Right atrium auricular region (tissue), 2 donors: ENCODE measurements around the gene GET4. TPM values are rescaled to one million over a fixed set of nuclear protein-coding genes. Genes with fewer than 3 reads are reported as not detected.
"Not testable (repeated sequence)": the region's sequence is repeated elsewhere in the genome, so short reads cannot be mapped to it uniquely, and the experiment has no call there.

Experiments used
- DNase-seq: peaks from one replicate; pipeline ENCODE4 v3.0.0-alpha.2; 2019; ENCODE audit warnings: low spot score
- H3K27ac ChIP-seq, 2 donors: fragments of 200-600 bp; sonication (generic); 1 replicate in 1 of 2; 2 replicates in 1 of 2; pipeline ENCODE4 v1.5.1; 2016 to 2019
- H3K27me3 ChIP-seq, 2 donors: fragments of 200-600 bp; sonication (generic); one replicate each; pipeline versions ENCODE4 v1.5.1 to v1.6.0; 2017 to 2019
- H3K36me3 ChIP-seq: fragments of 200-600 bp; sonication (generic); one replicate; pipeline ENCODE4 v1.5.1; 2016
- H3K4me1 ChIP-seq, 2 donors: fragments of 200-600 bp; sonication (generic); one replicate each; pipeline versions ENCODE4 v1.5.1 to v1.6.0; 2017 to 2019
- H3K4me3 ChIP-seq, 2 donors: fragments of 200-600 bp; sonication (generic); 1 replicate in 1 of 2; 2 replicates in 1 of 2; pipeline ENCODE4 v1.5.1; 2017 to 2019; ENCODE audit warnings: mild to moderate bottlenecking in 1 of 2, moderate library complexity in 1 of 2
- H3K9me3 ChIP-seq, 2 donors: fragments of 200-600 bp; sonication (generic); one replicate each; pipeline ENCODE4 v1.5.1; 2019
- CTCF ChIP-seq, 2 donors: fragments of 200-600 bp; sonication (generic); IDR thresholded peaks; one replicate each; pipeline ENCODE4 v1.5.1; 2019; ENCODE audit warnings: antibody characterized with exemption in 2 of 2
- total RNA-seq, 2 donors: library from RNA; depleted of rRNA; stranded (reverse); fragments of >200 nt; gene quantifications; one replicate each; pipeline ENCODE4 v1.1.0, GENCODE V29; 2016

GET4 gene
- total RNA-seq, 2 donors from 2014 or later: 16.1 to 19.7 TPM

GRCh38 chr7:843230-843629, 33.1 kb upstream of the GET4 start:
- peaks cover 49% of the 10 kb centered on the region for H3K36me3 ChIP-seq
- no peaks in the 10 kb centered on the region for H3K9me3 ChIP-seq
- peak overlapping the region; percentile 47 to 63 for H3K27ac ChIP-seq
- H3K4me3 ChIP-seq: no peak overlapping the region
- no peaks in the 10 kb centered on the region for H3K27me3 ChIP-seq
- no peak for TF ChIP-seq CTCF (IDR thresholded peaks at IDR 0.05)
- no peak for DNase-seq
- peaks cover 0 to 28% of the 10 kb centered on the region in 2 donors for H3K4me1 ChIP-seq

GRCh38 chr7:844043-844442, 32.3 kb upstream of the GET4 start:
- no peak overlapping the region for H3K4me3 ChIP-seq
- H3K27ac ChIP-seq: no peak overlapping the region
- H3K9me3 ChIP-seq: no peaks in the 10 kb centered on the region
- no peak for DNase-seq
- no peak for TF ChIP-seq CTCF (IDR thresholded peaks at IDR 0.05)
- H3K27me3 ChIP-seq: no peaks in the 10 kb centered on the region
- peaks cover 0 to 20% of the 10 kb centered on the region in 2 donors for H3K4me1 ChIP-seq
- H3K36me3 ChIP-seq: peaks cover 47% of the 10 kb centered on the region

GRCh38 chr7:844514-844913, 31.8 kb upstream of the GET4 start:
- H3K27ac ChIP-seq: no peak overlapping the region
- no peaks in the 10 kb centered on the region for H3K27me3 ChIP-seq
- DNase-seq: no peak
- H3K9me3 ChIP-seq: no peaks in the 10 kb centered on the region
- peaks cover 0 to 22% of the 10 kb centered on the region in 2 donors for H3K4me1 ChIP-seq
- no peak overlapping the region for H3K4me3 ChIP-seq
- no peak for TF ChIP-seq CTCF (IDR thresholded peaks at IDR 0.05)
- H3K36me3 ChIP-seq: peaks cover 49% of the 10 kb centered on the region

- H3K4me3 ChIP-seq: no peak overlapping the region
- no peak for DNase-seq
- H3K27ac ChIP-seq: no peak overlapping the region
- H3K27me3 ChIP-seq: no peaks in the 10 kb centered on the region
- H3K36me3 ChIP-seq: peaks cover 51% of the 10 kb centered on the region
- H3K9me3 ChIP-seq: no peaks in the 10 kb centered on the region
- TF ChIP-seq CTCF (IDR thresholded peaks at IDR 0.05): no peak
- H3K4me1 ChIP-seq: peaks cover 0 to 24% of the 10 kb centered on the region in 2 donors
Measured at GRCh38 chr7:845091-845490, 31.3 kb upstream of the GET4 start.

- H3K4me3 ChIP-seq: no peak overlapping the region
- H3K27ac ChIP-seq: no peak overlapping the region
- TF ChIP-seq CTCF (IDR thresholded peaks at IDR 0.05): no peak
- peaks cover 0 to 24% of the 10 kb centered on the region in 2 donors for H3K4me1 ChIP-seq
- H3K27me3 ChIP-seq: no peaks in the 10 kb centered on the region
- no peaks in the 10 kb centered on the region for H3K9me3 ChIP-seq
- no peak for DNase-seq
- peaks cover 48% of the 10 kb centered on the region for H3K36me3 ChIP-seq
Measured at GRCh38 chr7:845731-846130, 30.6 kb upstream of the GET4 start.

- H3K36me3 ChIP-seq: peaks cover 47% of the 10 kb centered on the region
- not testable (repeated sequence) for DNase-seq, H3K27me3 ChIP-seq
Measured at GRCh38 chr7:846958-847650, 29.2 kb upstream of the GET4 start.

GRCh38 chr7:847728-848127, 28.6 kb upstream of the GET4 start:
- not testable (repeated sequence) for DNase-seq, H3K27ac ChIP-seq, H3K27me3 ChIP-seq, H3K4me3 ChIP-seq, H3K9me3 ChIP-seq
- Histone ChIP-seq H3K4me1 (peaks cover 0 to 12% of the 10 kb centered on the region in 2 donors), H3K36me3 (peaks cover 47% of the 10 kb centered on the region)

More at GRCh38 chr7:846958-847650, 29.2 kb upstream of the GET4 start:
- H3K27ac ChIP-seq, H3K9me3 ChIP-seq, H3K4me3 ChIP-seq: not testable (repeated sequence)
- peaks cover 0 to 18% of the 10 kb centered on the region in 2 donors for H3K4me1 ChIP-seq
